Parathyroid adenoma (tissue), 2 donors: ENCODE measurements around the gene METTL22.

ENCODE experiments used
- H2AFZ ChIP-seq: fragments of 300-600 bp; sonication (generic); one replicate; pipeline ENCODE4 v1.7.0; 2017; ENCODE audit warnings: antibody characterized with exemption, mild to moderate bottlenecking
- H3K27ac ChIP-seq: fragments of 300-600 bp; sonication (generic); one replicate; pipeline ENCODE4 v1.7.0; 2017
- H3K27me3 ChIP-seq: fragments of 300-600 bp; sonication (generic); one replicate; pipeline ENCODE4 v1.7.0; 2017; ENCODE audit warnings: low read length; ENCODE audit not compliant: control insufficient read depth, insufficient read depth
- H3K36me3 ChIP-seq: fragments of 300-600 bp; sonication (generic); one replicate; pipeline ENCODE4 v1.7.0; 2017; ENCODE audit warnings: low read length; ENCODE audit not compliant: control insufficient read depth, insufficient read depth
- H3K4me1 ChIP-seq: fragments of 300-600 bp; sonication (generic); one replicate; pipeline ENCODE4 v1.7.0; 2017; ENCODE audit warnings: control low read depth
- H3K4me2 ChIP-seq: fragments of 300-600 bp; sonication (generic); one replicate; pipeline ENCODE4 v1.7.0; 2017; ENCODE audit warnings: low read length
- H3K4me3 ChIP-seq: fragments of 300-600 bp; sonication (generic); one replicate; pipeline ENCODE4 v1.7.0; 2017; ENCODE audit warnings: low read depth, low read length
- H3K79me2 ChIP-seq: fragments of 300-600 bp; sonication (generic); one replicate; pipeline ENCODE4 v1.7.0; 2017; ENCODE audit warnings: control low read depth
- H3K9ac ChIP-seq: fragments of 300-600 bp; sonication (generic); one replicate; pipeline ENCODE4 v1.7.0; 2017; ENCODE audit warnings: mild to moderate bottlenecking
- H3K9me3 ChIP-seq: fragments of 300-600 bp; sonication (generic); one replicate; pipeline ENCODE4 v1.7.0; 2017; ENCODE audit warnings: low read length; ENCODE audit not compliant: control insufficient read depth
- TF ChIP-seq, protein P1 (sequence below): fragments of 300-600 bp; sonication (generic); IDR thresholded peaks from one replicate; pipeline ENCODE4 v1.7.0; 2017; ENCODE audit warnings: antibody characterized with exemption, mild to moderate bottlenecking
- donor health status: primary hyperparathyroidism.

Gene METTL22

DNA sequence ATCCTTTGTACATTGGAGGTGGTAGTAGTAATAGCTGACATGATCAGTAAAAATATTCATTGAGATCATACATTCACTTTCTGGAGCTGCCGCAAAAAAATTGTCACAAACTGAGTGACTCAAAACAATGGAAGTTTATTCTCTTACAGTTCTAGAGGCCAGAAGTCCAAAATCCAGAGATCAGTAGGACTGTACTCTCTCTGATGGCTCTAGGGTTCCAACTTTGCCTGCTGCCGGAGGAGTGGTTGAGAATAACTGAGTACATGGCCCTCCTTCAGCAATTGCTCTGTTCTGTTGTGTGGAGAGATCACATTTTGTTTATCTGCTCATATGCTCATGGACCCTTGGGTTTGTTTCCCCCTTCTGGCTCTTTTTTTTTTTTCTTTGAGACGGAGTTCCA lies 76.5 kb downstream of the METTL22 start:
- Histone ChIP-seq H3K4me2 (no peak overlapping the region), H2AFZ (no peak overlapping the region), H3K27me3 (no peaks in the 10 kb centered on the region), H3K4me1 (no peaks in the 10 kb centered on the region), H3K27ac (no peak overlapping the region), H3K36me3 (no peaks in the 10 kb centered on the region), H3K9me3 (no peaks in the 10 kb centered on the region), H3K79me2 (no peaks in the 10 kb centered on the region), H3K4me3 (no peak overlapping the region), H3K9ac (no peak overlapping the region)
- TF ChIP-seq, protein P1, sequence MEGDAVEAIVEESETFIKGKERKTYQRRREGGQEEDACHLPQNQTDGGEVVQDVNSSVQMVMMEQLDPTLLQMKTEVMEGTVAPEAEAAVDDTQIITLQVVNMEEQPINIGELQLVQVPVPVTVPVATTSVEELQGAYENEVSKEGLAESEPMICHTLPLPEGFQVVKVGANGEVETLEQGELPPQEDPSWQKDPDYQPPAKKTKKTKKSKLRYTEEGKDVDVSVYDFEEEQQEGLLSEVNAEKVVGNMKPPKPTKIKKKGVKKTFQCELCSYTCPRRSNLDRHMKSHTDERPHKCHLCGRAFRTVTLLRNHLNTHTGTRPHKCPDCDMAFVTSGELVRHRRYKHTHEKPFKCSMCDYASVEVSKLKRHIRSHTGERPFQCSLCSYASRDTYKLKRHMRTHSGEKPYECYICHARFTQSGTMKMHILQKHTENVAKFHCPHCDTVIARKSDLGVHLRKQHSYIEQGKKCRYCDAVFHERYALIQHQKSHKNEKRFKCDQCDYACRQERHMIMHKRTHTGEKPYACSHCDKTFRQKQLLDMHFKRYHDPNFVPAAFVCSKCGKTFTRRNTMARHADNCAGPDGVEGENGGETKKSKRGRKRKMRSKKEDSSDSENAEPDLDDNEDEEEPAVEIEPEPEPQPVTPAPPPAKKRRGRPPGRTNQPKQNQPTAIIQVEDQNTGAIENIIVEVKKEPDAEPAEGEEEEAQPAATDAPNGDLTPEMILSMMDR, result no peak
